ENCODE results near the gene FASN. TPM values are rescaled to one million over a fixed set of nuclear protein-coding genes. Genes with fewer than 3 reads are reported as not detected.

Gene FASN
- polyA plus RNA-seq, 2 of the 4 experiments (the other 2 are of a cell fraction): 12.9 to 169 TPM

- Histone ChIP-seq H3K9me3 (no peaks in the 10 kb centered on the region), H3K4me1 (peaks cover 9% of the 10 kb centered on the region; the same call in 2 of the 3 replicates), H3K27ac (peak within 1 kb of the TSS; percentile 72 to 89), H3K4me3 (peak within 1 kb of the TSS; percentile 52), H3K4me2 (peak within 1 kb of the TSS; percentile 83)
- FAIRE-seq (peak; percentile 80), ATAC-seq (peak; percentile 89 to 96), DNase-seq (ENCODE audit: low read depth in 1 of 2, low spot score in 1 of 2) (peak; percentile 99)
- CTCF ChIA-PET: interaction anchor here (0.6 to 4.4 kb wide), 39 partner anchors 9 to 199 kb away, joined by 3 to 59 read pairs (median 4); partner anchors contain the start of genes CENPX, DUS1L, GPS1 and LRRC45
- TF ChIP-seq CTCF (IDR thresholded peaks at IDR 0.05): peak; percentile 89
- peak; percentile 52 for TF ChIP-seq BHLHE40 (IDR thresholded peaks at IDR 0.05; ENCODE audit: low read depth, low read length)
- no peak for TF ChIP-seq HDAC2 (IDR thresholded peaks at IDR 0.05)
- peak; percentile 66; the same call in 1 of the 2 replicates for TF ChIP-seq E2F6 (IDR thresholded peaks at IDR 0.05; ENCODE audit: borderline replicate concordance, low read depth)
- TF ChIP-seq ATOH8 (CRISPR knock-in tag; IDR thresholded peaks at IDR 0.05; ENCODE audit: low read depth): no peak
- TF ChIP-seq HEYL (CRISPR knock-in tag; IDR thresholded peaks at IDR 0.05): no peak
- TF ChIP-seq MAX (IDR thresholded peaks at IDR 0.05): peak; percentile 89
- TF ChIP-seq GATA3 (IDR thresholded peaks at IDR 0.05; ENCODE audit: borderline replicate concordance): peak; percentile 38; the same call in 1 of the 2 replicates
- TF ChIP-seq CBX8 (IDR thresholded peaks at IDR 0.05): no peak
- no peak for TF ChIP-seq RFX5 (IDR thresholded peaks at IDR 0.05)
- peak; percentile 73; the same call in 1 of the 2 replicates for TF ChIP-seq MYC (IDR thresholded peaks at IDR 0.05; ENCODE audit: borderline replicate concordance, low read length)
- peak in 1 of 2 experiments; percentile 47; a peak in 2 of 5 replicates for TF ChIP-seq RAD21 (conservative IDR thresholded peaks at IDR 0.05 in 1 of 2, IDR thresholded peaks at IDR 0.05 in 1 of 2)
- TF ChIP-seq SMC3 (IDR thresholded peaks at IDR 0.05): peak; percentile 72
- no peak for TF ChIP-seq ELK1 (IDR thresholded peaks at IDR 0.05; ENCODE audit: low read depth, low read length)
- TF ChIP-seq PBX3 (IDR thresholded peaks at IDR 0.05): 0 out of 2 replicates have a peak, but pooled peaks have one; percentile 42
- TF ChIP-seq POLR2A (IDR thresholded peaks at IDR 0.05; ENCODE audit: low read length): peak; percentile 84
- TF ChIP-seq FOSB (CRISPR knock-in tag; IDR thresholded peaks at IDR 0.05): no peak
- peak in 1 of 2 experiments; percentile 18; a peak in 1 of 5 replicates for TF ChIP-seq EP300 (IDR thresholded peaks at IDR 0.05)
- TF ChIP-seq PHF8 (IDR thresholded peaks at IDR 0.05; ENCODE audit: borderline replicate concordance, low read depth): 0 out of 2 replicates have a peak, but pooled peaks have one; percentile 38
- TF ChIP-seq JUN (IDR thresholded peaks at IDR 0.05): peak; percentile 56 to 89; a peak in 4 of 5 replicates
- peak; percentile 84; the same call in 2 of the 3 replicates for TF ChIP-seq BCL3 (IDR thresholded peaks at IDR 0.05)
- POLR2A ChIA-PET: interaction anchor here (0.6 to 1.4 kb wide), 14 partner anchors 9 to 169 kb away, joined by 3 to 38 read pairs (median 4); partner anchors contain the start of genes CENPX, FASN, GPS1 and LRRC45
- WGBS (ENCODE audit: missing lambda C conversion rate): under 1% methylated on average over 23 of the region's 92 CpGs
These were observed 60.7 kb downstream of the FASN start, which contains the start of gene DCXR for GRCh38 chr17:82037092-82037888. Gene DCXR (minus strand): TSS chr17:82037697. CDS start chr17:82037682, 15 bp downstream.

All from A549 (cell line).